ENCODE results near the gene WDR88. TPM values are rescaled to one million over a fixed set of nuclear protein-coding genes. Genes with fewer than 3 reads are reported as not detected.

WDR88 gene
- total and polyA plus RNA-seq, 2 of the 8 experiments (the other 6 are each of a cell fraction or from before 2014, with no cell fraction given): not detected

GRCh38 chr19:33102893-33103292 is 29.0 kb upstream of the WDR88 start:
- Histone ChIP-seq H2BK120ac (replicated peaks; ENCODE audit: low read depth, low read length) (no peak overlapping the region), H3K79me2 (ENCODE audit: control insufficient read depth in 1 of 2, insufficient read depth in 2 of 2, low read length in 2 of 2) (no peaks in the 10 kb centered on the region), H3K56ac (replicated peaks; ENCODE audit: insufficient read length, low read depth, low read length) (no peak overlapping the region), H2BK15ac (ENCODE audit: low read length) (no peak overlapping the region), H2BK12ac (ENCODE audit: low read depth, low read length) (no peak overlapping the region), H4K20me1 (replicated peaks in 1 of 2; ENCODE audit: control insufficient read depth in 1 of 2, insufficient read depth in 2 of 2, low read length in 2 of 2) (no peaks in the 10 kb centered on the region), H3K23ac (ENCODE audit: insufficient read length) (no peak overlapping the region), H3K27ac (ENCODE audit: low read depth, low read length) (no peak overlapping the region), H3K27me3 (replicated peaks in 1 of 4; ENCODE audit: control insufficient read depth in 3 of 4, extremely low read depth in 1 of 4, insufficient read depth in 3 of 4, low read length in 3 of 4) (no peaks in the 10 kb centered on the region), H4K8ac (ENCODE audit: extremely low read depth, insufficient read depth, low read length) (no peak overlapping the region), H3K4me3 (ENCODE audit: extremely low read depth in 1 of 4, insufficient read depth in 2 of 4, low read depth in 3 of 4, low read length in 4 of 4) (no peak overlapping the region), H3K18ac (ENCODE audit: extremely low read depth, low read length) (no peak overlapping the region), H3K79me1 (ENCODE audit: low read depth, low read length) (no peaks in the 10 kb centered on the region), H3K9ac (replicated peaks in 1 of 4; ENCODE audit: extremely low read depth in 1 of 4, low read depth in 3 of 4, low read length in 3 of 4) (no peak overlapping the region), H4K91ac (replicated peaks; ENCODE audit: insufficient read length, low read length) (no peak overlapping the region), H2BK5ac (ENCODE audit: low read depth, low read length) (no peak overlapping the region), H2AK5ac (ENCODE audit: low read depth, low read length) (no peak overlapping the region), H4K5ac (ENCODE audit: insufficient read length, low read depth, low read length) (no peak overlapping the region), H2BK20ac (ENCODE audit: low read length) (no peak overlapping the region), H3K4me2 (ENCODE audit: insufficient read depth in 1 of 2, low read depth in 2 of 2, low read length in 2 of 2) (no peak overlapping the region), H3K4me1 (replicated peaks in 1 of 4; ENCODE audit: control insufficient read depth in 3 of 4, insufficient read depth in 4 of 4, low read length in 3 of 4) (no peaks in the 10 kb centered on the region), H3K9me3 (ENCODE audit: insufficient read depth in 2 of 2, low read depth in 1 of 2, low read length in 1 of 2) (no peaks in the 10 kb centered on the region), H3K4ac (replicated peaks; ENCODE audit: insufficient read length, low read depth, low read length) (no peak overlapping the region), H3K23me2 (ENCODE audit: low read depth, low read length) (no peaks in the 10 kb centered on the region), H3K36me3 (ENCODE audit: control insufficient read depth in 2 of 4, insufficient read depth in 4 of 4, low read length in 3 of 4) (peaks cover 3 to 35% (median 19%) of the 10 kb centered on the region in 4 experiments; a peak in 7 of 8 replicates), H3K14ac (ENCODE audit: insufficient read length) (no peak overlapping the region), H2AFZ (ENCODE audit: low read length) (no peak overlapping the region)
- DNase-seq (ENCODE audit: low read depth in 1 of 2, low spot score in 2 of 2): no peak
- CTCF ChIA-PET (ENCODE audit: partially characterized antibody): interaction anchor here (0.7 to 2.9 kb wide), 5 partner anchors 15 to 127 kb away, joined by 3 to 10 read pairs (median 5); no protein-coding TSS in a partner anchor
- WGBS, 2 experiments (ENCODE audit: extremely low coverage in 1 of 2, insufficient coverage in 1 of 2, insufficient read length in 1 of 2, insufficient replicate concordance in 2 of 2, low coverage in 1 of 2, low lambda C conversion rate in 2 of 2, missing lambda C conversion rate in 1 of 2): 85% methylated on average over 6 of the region's 6 CpGs; no CpG with 5 or more reads in 1 of the 2 experiments
- POLR2A ChIA-PET (ENCODE audit: partially characterized antibody): interaction anchor here (1.2 kb wide), 1 partner anchor 39 kb away, joined by 3 read pairs; no protein-coding TSS in a partner anchor
- no peak for FAIRE-seq
- TF ChIP-seq SAP30 (IDR thresholded peaks at IDR 0.05; ENCODE audit: insufficient read depth, insufficient replicate concordance, low read length) (no peak), FOSL1 (IDR thresholded peaks at IDR 0.05; ENCODE audit: insufficient read depth, low read depth, low read length) (no peak), CHD1 (IDR thresholded peaks at IDR 0.05; ENCODE audit: low read depth, low read length) (no peak), PHF8 (conservative IDR thresholded peaks at IDR 0.05; ENCODE audit: low read depth, low read length) (no peak), POLR2AphosphoS5 (IDR thresholded peaks at IDR 0.05; ENCODE audit: low read depth, low read length) (no peak), MAX (IDR thresholded peaks at IDR 0.05) (no peak), TBP (IDR thresholded peaks at IDR 0.05; ENCODE audit: low read depth, low read length) (no peak), SP1 (IDR thresholded peaks at IDR 0.05; ENCODE audit: low read depth, low read length) (no peak), CTCF (IDR thresholded peaks at IDR 0.05; ENCODE audit: control extremely low read depth in 1 of 3, insufficient read depth in 1 of 3, low read depth in 1 of 3, low read length in 3 of 3) (no peak), ZNF274 (IDR thresholded peaks at IDR 0.05; ENCODE audit: borderline replicate concordance, extremely low read depth, low read length) (no peak), SP4 (IDR thresholded peaks at IDR 0.05; ENCODE audit: low read length) (no peak)

Measured in H1 (cell line).